ENCODE measurements around the gene ME2.

DNA sequence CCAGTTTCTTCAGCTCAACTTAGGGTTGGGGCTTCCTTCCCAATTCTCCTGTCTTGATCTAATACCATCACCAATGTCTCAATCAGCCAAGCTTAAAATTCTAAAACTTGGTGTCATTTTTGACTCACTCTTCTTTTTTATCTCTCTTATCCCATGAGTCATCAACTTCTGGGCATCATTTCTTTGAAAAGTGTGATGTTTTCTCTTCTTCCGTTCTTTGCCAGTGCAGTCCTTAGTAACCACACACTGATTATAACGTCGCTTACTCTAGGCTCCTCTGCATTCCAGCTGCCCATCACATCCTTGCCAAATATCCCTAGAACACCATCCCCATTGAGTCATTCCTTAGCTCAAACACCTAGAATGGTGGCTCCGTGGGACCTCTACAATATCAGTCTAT is 31.7 kb upstream of the ME2 start:
- TF ChIP-seq CTCF (conservative IDR thresholded peaks at IDR 0.05; ENCODE audit: low read length) = no peak
- TF ChIP-seq EZH2phosphoT487 (IDR thresholded peaks at IDR 0.05; ENCODE audit: borderline replicate concordance) = no peak

All from Loucy (cell line).